Endometrial microvascular endothelial cells (primary cell): ENCODE measurements around the gene SEMA4A. TPM values are rescaled to one million over a fixed set of nuclear protein-coding genes. Genes with fewer than 3 reads are reported as not detected.
"Not testable (repeated sequence)": the region's sequence is repeated elsewhere in the genome, so short reads cannot be mapped to it uniquely, and the experiment has no call there.

Source experiments
- in situ Hi-C: cut with HindIII; loops from 2 replicates; pipeline ENCODE4 v1.10.0; 2017; ENCODE audit warnings: low sequenced_read_pairs, low pct_unique_long_range_greater_than_20kb; ENCODE audit errors: inconsistent ontology term
- total RNA-seq: library from RNA; depleted of rRNA; stranded (reverse); fragments of >200 nt; gene quantifications from one replicate; pipeline ENCODE4 v1.2.3, GENCODE V29; 2015; ENCODE audit errors: inconsistent ontology term

Gene SEMA4A
- total RNA-seq, 1 donor from 2014 or later: 0.09 TPM

DNA sequence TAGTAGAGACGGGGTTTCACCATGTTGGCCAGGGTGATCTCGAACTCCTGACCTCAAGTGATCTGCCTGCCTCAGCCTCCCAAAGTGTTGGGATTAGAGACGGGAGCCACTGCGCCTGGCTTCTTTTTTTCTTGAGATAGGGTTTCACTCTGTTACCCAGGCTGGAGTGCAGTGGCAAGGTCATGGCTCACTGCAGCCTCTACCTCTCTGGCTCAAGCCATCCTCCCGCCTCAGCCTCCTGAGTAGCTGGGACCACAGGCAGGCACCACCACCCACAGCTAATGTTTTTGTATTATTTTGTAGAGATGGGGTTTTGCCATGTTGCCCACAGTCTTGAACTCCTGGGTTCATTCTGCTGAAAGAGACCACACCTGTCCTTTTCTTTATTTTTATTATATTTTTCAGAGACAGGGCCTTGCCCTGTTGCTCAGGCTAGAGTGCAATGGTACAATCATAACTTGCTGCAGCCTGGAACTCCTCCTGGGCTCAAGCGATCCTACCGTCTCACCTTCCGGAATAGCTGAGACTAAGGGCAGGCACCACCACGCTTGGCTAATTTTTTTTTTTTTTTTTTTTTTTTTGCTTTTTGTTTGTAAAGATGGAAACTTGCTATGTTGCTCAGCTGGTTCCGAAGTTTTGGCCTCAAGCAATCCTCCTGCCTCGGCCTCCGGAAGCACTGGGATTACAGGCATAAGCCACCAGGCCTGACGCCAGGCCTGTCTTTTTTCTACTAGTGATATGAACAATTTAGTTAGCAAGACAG, 35.8 kb upstream of the SEMA4A start:
- in situ Hi-C loops: no loop called here

GRCh38 chr1:156118177-156118868, 35.1 kb upstream of the SEMA4A start:
- in situ Hi-C loops: no loop called here

- in situ Hi-C loops: no loop called here
Measured at GRCh38 chr1:156119503-156120209, 33.7 kb upstream of the SEMA4A start.

DNA sequence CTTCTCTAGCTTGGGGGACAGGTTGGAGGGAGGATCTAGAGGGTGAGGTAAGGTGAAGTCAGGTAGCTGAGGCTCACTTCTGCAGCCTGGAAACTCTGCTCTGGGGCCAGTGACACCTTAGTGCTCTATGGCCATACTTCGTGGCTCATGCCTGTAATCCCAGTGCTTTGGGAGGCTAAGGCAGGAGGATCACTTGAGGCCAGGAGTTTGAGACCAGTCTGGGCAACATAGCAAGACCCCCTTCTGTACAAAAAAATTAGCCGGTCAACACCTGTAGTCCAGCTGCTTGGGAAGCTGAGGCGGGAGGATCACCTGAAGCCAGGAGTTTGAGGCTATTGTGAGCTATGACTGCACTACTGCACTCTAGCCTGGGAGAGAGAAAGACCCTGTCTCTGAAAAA, 33.1 kb upstream of the SEMA4A start:
- in situ Hi-C loops: no loop called here

- in situ Hi-C loops: not testable (repeated sequence)
Measured at GRCh38 chr1:156121005-156121404, 32.4 kb upstream of the SEMA4A start.

DNA sequence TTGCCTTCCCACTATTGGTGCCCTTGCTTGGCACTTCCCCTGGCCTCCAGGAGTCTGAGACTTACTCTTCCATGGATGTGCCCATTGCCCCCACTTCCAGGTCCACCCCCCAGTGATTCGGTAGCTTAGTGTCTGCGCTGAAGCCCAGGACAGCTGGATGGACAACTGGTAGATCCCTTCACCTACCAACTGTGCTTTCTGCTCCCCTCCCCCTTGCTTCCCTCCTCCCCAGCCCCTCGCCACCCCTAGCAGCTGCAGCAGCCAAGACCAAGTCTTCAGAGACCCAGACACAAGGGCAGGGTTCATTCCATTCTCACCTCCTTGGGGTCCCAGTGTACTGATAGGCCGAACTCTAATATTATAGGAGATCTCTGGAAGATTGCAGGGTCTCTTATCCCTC, 31.9 kb upstream of the SEMA4A start:
- in situ Hi-C loops: no loop called here

DNA sequence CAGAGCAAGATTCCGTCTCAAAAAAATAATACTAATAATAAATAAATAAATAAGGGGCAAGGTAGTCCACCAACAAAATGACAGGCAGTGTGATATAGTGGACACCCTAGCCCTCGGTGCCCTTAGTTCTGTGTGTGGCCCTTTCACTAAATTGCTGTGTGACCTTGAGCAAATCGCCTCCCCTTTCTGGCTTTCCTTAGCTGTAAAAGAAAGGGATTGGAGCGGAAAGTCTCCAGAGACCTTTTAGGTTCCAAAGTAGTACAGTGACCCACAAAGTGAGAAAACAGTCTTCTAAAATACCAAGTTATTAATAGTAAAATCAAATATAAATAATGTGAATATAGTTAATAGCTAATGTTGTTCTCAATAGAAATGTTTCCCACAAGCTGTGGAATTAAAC, 31.3 kb upstream of the SEMA4A start:
- in situ Hi-C loops: no loop called here

GRCh38 chr1:156122519-156123355, 30.6 kb upstream of the SEMA4A start:
- in situ Hi-C loops: no loop called here

DNA sequence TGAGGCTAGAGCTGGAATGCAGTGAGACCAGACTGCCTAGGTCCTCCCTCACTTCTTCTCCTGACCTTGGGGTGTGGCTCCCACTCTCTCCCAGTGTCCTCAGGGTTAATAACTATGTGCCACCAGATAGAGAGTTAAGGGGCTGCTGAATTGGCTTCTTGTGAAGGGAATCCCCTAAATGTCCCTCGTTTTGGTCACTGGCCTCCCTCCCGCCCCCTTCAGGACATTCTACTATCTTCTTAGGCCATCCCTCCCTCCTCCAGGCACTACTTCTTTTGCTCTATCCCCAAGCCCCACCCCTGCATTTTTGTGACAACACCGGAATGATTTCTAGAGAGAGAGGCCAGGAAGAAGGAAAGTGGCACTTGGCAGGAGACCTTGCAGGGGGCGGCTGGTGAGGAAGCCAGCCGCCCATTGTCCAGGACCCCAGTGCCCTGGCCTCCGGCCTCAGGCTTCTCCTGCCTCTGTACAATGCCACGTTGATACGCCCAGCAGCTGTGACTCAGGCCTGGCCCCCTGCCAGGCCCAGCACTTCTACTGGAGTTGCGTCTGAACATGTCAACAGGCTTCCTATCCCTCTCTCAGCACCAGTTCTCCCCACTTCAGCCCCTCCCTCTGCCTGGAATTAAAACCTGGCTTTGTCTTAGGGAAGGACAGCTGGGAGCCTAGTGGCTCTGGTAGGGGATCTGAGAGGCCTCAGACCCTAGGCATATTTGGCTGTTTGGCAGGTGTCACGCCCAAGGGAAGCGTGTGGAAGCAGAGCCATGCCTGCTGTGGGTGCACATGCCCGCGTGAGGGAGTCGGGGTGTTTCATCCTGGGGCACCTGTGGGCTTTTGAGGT, 29.8 kb upstream of the SEMA4A start:
- in situ Hi-C loops: no loop called here

GRCh38 chr1:156124557-156125483, 28.6 kb upstream of the SEMA4A start:
- in situ Hi-C loops: no loop called here

- in situ Hi-C loops: not testable (repeated sequence)
Measured at GRCh38 chr1:156125544-156125943, 27.8 kb upstream of the SEMA4A start.

DNA sequence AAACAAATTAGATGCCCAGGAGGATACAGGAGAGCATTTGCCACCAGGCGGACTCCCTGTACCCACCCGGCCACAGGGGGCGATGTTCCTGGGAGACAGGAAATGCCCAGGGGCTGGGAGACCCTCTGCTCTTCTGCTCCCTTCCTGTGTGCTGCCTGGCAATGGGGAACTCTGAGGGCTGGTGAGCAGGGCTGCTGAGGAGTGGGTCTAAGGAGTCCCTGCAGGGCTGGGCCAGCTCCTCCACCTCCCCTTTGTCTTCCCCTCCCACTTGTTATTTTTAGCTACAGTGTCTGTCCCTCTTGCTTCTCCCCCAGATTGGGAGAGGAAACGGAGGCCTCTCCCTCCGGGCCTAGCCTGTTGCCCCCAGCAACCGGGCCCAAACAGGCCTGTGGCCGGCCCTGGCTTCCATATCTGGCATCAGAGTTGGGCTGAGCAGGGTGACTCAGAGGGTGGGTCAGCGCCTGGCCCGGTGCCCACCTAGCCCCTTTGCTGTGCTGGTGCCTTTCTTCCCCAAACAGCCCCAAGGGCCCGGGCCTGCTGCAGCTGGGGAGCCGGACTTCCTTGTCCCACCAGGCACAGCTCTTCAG, 27.2 kb upstream of the SEMA4A start:
- in situ Hi-C loops: no loop called here

GRCh38 chr1:156126630-156127534, 26.5 kb upstream of the SEMA4A start:
- in situ Hi-C loops: no loop called here

- in situ Hi-C loops: no loop called here
Measured at GRCh38 chr1:156128308-156128653, 25.1 kb upstream of the SEMA4A start.

GRCh38 chr1:156128654-156129597, 24.5 kb upstream of the SEMA4A start:
- in situ Hi-C loops: no loop called here
